HG03521 (cell line): ENCODE results near the gene ALPP.
"Not testable (repeated sequence)": the region's sequence is repeated elsewhere in the genome, so short reads cannot be mapped to it uniquely, and the experiment has no call there.

ENCODE experiments used
- ATAC-seq: cut with Tn5 transposase; IDR thresholded peaks from one replicate; pipeline ENCODE4 v1.9.1; 2021; ENCODE audit warnings: mild to moderate bottlenecking, moderate library complexity; ENCODE audit not compliant: unreplicated experiment

The ALPP gene

DNA sequence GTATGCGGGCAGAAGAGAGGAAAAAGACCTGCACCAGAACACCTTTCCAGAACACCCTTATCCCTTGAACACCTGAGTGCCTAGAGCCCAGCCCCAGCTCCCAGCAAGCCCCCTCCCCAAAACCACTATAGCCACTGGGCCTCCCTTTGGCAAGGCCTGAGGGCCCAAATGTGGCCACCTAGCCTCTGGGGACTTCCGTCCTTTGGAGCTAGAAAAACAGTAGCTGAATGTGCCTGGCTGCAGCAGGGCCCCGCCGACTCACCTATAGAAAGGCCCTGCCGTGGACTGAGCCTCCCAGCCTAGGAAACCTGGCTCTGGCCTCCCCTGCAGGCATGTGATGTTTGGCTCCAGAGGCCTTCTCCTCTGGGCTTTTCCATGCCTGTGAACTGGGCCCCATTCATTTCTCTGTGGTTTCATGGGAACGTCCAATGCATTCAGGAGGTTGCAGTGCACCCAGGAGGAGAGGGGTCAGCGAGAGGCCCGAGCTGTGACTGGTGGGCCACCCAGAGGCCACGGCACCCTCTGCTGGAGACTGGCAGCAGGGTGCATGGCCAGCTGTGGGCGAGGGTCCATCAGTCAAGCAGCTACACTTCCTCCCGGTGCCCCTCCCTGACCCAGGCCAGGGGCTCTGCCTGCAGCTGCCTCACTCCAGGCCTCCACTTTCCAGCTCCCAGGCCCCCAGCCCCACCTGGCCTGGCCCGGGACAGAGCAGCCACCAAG is 15.3 kb upstream of the ALPP start:
- ATAC-seq = not testable (repeated sequence)

- no peak for ATAC-seq
Observed at GRCh38 chr2:232363784-232364615, 14.6 kb upstream of the ALPP start.

DNA sequence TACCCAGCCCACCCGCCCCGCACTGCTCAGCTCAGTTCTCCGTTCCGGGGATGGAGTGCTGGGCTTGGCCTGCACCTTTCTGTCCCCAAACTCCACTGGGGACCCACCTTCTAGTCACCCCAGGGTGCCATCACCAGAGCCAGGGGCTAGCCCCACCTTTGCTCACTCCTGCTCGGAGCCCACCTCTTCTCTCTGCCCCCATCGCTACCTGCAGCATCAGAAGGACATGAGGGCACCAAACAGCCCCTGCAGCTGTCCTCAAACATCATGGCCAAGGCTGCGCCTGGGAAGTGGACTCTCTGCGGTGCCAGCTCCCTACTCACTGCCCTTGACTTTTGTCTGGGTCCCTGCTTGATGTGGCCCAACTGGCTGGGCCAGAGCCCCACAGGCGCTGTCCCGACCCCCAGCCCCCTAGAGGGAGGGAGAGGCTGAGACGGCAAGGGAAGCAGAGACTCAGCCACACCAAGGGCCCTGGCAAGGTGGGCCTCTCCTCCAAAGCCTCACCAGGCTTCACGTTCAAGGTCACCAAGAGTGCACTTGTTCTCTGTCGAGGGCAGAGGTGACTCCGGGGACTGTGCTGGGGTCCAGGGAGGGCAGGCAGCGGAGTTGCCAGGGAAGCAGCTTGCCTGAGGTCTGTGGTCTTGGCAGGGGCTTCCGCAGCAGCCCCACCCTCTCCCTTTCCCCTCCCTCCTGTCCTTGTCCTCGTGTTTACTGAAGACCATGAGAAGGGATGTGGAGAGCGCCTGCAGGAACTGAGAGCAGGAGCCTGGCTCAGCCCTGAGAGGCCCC is 13.6 kb upstream of the ALPP start:
- not testable (repeated sequence) for ATAC-seq

GRCh38 chr2:232365621-232366321 is 12.8 kb upstream of the ALPP start:
- no peak for ATAC-seq

DNA sequence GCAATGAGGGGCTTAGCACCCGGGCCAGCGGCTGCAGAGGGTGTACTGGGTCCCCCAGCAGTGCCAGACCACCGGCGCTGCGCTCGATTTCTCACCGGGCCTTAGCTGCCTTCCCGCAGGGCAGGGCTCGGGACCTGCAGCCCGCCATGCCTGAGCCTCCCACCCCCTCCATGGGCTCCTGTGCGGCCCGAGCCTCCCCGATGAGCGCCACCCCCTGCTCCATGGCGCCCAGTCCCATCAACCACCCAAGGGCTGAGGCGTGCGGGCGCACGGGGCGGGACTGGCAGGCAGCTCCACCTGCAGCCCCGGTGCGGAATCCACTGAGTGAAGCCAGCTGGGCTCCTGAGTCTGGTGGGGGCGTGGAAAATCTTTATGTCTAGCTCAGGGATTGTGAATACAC is 12.1 kb upstream of the ALPP start:
- not testable (repeated sequence) for ATAC-seq

GRCh38 chr2:232367016-232367415 is 11.5 kb upstream of the ALPP start:
- ATAC-seq = no peak

DNA sequence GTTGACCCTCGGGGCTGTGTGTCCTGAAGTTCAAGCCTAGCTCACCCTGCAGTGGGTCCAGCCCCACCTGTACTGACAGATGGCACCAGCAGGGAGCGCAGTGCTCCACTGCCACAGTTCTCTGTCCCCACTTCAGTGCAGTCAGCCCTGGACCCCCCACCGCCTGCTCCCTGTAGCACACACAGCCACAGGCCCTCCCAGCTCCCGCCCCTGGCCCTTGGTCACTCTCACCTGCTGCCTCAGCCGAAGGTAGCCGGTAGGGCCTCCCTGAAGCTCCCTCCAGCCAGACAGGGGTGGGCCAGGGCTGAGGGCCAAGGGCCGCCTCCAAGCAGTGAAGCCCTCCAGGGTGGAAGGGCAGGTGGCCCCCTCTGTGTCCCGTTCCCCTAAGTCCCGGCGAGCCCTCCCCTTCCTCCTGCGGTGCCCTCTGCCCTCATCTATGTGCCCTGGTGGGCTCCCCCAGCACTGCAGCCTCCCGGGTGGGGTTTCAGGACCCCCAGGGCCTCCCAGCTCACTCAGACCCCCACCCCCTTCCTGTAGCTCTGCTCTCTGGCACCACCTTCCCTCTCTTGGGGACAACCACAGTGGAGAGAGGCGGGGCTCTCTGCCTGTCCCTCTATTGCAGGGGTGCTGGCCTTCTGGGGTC is 10.8 kb upstream of the ALPP start:
- ATAC-seq = no peak

- no peak for ATAC-seq
Observed at GRCh38 chr2:232368311-232368731, 10.2 kb upstream of the ALPP start.

DNA sequence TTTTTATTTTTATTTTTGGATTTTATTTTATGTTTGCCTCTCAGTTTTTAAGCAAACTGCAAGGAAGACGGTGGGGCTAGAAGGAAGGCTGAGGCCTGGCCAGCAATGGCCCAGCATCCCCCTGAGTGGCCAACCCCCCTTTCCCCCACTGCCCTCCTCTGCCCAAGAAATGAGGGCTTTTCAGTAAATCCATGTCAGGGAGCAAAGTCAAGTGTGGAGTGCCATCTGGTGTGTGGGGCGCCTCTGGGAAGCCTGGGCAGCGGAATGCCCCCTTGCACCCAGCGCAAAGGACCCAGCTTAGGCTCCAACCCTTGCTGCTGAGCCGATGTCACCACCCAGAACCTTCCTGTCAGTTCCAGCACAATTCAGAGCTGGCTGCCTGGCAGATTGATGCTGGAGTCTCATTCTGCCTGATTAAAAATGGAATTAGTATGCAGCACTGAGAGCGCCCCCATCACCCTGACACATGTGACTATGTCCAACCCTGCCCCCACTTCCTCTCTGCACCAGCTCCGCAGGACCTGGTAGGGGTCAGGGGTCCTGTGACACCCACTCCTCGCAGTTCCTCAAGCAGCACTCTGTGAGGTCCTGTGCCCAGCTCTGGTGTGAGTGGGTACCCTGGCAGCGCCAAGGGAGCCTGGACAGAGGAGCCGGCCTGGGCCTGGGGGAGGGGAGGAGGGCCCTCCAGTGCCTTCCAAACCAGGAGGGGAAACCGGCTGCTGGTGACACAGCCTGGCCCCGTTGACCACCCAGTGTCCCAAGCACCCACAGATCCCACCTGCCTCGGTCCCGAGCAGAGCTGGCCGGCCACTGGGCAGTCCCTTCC is 9.2 kb upstream of the ALPP start:
- no peak for ATAC-seq

DNA sequence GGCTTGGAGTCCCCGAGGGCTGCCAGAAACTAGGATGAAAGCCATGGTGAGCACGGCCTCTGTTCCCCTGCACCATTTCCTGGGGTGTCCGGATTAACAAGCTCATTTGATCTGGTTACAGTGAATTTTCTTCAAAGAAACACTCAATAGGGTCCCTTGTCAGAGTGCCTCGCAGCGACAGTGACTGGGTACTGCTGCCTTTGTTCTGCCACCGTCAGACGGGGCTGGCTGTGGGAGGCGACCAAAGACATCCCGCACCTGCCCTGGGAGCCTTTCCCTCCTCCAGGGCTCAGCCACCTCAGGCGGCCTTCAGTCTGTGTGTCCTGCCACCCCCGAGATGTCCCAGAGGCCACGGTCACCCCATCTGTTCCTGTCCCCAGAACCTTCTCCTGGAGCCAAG is 8.5 kb upstream of the ALPP start:
- not testable (repeated sequence) for ATAC-seq

DNA sequence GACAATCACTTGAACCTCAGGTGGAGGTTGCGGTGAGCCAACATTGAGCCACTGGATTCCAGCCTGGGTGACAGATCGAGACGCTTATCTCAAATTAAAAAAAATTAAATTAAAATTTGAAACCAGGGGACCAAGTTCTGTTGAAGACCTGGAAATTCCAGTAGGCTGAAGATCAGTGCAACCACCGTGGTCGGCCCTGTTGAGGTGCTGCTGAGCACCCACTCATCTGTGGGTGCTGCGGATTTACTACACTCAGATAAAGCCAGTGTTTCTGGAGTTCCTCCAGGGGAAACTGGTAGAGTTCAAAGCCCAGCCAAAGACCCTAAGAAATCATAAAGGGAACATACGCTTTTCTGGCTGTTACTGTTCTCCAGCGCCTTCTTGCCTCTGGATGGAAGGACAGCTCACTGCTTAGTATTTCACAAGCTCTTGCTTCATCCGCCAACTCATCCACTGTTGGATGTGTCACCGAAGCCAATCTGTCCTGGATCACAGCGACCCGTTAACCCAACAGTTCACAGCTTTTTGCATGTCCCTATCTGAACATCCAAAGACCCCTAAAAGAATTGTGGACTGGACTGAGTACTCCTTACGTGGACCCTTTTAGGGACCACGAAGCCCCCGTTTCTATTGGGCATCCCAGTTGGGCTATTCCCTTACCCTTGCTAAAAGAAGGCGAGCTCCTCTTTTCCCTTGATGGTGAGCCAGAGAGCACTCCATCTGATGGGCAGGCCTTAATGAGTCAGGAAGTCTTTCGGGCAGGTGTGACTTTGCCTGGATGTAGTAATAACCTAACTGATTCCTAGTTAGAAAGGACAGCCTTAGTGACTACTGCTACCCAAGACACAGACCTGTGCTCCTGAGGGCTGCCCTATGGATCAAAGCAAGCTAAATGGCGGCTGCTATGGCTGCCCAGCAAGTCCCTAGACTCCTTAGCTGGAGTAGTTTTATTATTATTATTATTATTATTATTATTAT is 6.0 kb upstream of the ALPP start:
- no peak for ATAC-seq

- ATAC-seq = no peak
Observed at GRCh38 chr2:232374356-232374755, 4.2 kb upstream of the ALPP start.

DNA sequence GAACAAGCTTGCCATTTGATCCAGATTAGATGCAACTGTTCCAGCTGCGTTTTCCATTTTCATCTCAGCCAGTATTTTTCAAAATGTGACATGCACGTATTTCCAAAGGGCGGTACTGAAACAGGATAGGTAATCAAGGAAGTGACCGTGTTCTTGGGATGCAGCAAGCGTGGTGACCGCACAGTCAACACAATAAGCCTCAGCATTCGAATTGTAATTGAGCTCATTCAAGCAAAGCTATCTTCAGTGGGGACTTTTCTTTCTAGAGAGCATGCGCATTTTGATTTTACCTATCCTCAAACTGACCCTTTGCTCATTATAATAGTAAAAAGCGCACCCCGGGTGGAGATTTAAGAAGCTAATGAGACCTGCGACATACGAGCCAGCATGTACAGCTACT is 3.4 kb upstream of the ALPP start:
- ATAC-seq = no peak

DNA sequence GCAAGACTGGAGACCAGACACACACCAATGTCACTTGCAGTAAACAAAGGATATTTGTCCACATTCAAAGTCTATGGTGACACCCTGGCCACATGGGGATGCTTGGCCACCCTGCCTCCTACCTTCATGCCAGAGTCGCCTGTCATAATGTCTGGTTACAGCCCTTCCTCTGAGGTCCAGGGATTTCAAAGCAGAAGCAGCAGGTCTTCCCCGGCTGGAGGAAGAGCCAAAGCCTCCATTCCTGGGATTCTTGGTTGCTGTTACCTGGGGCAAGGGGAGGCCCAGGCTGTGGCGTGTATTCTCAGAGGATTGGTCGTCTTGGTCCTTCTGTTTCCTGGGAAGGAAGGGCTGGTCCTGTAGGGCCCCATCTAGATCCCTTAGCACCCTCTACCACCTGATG is 2.3 kb upstream of the ALPP start:
- ATAC-seq = no peak

- ATAC-seq = no peak
Observed at GRCh38 chr2:232376713-232377112, 1.8 kb upstream of the ALPP start.

DNA sequence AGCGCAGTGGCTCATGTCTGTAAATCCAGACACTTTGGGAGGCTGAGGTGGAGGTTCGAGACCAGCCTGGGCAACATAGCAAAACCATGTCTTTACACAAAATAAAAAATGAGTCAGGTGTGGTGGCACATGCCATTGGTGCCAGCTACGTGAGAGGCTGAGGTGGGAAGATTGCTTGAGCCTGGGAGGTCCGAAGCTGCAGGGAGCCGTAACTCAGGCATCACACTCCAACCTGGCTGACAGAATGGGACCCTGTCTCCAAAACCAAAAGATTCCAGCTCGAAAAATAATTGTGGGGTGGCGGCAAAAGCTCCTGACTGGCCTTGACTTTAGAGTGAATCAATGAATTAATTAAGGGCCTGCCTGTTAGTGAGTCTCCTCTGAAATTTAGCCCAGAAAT is 1.2 kb upstream of the ALPP start:
- no peak for ATAC-seq

DNA sequence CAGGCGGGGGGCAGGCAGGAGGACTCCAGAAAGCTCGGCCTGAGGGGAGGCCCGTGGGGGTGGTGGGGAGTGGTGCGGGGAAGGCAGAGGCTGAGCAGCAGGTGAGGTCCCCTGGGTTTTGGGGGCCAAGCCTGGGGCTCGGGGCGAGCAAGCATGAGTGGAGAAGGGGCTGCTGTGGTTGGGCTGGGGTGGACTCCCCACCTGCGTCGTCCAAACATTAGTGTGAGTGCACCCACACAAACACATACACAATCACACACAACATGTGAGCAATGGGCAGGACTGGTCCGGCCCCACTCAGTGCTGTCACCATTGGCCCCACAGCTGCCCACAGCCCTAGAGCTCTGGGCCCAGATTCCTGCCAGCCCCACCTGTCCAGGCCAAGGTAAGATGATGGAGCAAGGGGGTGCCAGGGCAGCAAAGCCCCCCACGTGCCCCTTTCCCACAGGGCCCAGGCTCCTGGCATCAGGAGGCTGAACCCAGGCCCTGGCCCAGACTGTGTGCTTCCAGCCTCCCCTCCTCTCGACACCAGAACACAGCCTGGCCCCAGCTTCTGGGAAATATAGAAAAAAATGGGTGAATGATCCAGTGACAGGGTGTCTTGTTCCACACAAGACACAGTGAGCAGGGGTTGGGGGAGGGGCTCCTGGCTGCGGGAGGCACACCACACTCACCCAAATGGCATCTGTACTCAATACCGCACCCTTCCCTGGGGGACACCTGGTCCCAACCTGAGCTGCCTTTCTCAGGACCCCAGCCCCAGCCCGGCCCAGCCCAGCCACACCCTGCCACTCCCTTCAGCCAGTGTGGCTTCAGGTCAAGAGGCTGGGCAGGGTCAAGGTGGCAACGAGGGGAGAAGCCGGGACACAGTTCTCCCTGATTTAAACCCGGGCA is 463 bp upstream of the ALPP start:
- no peak for ATAC-seq
